Fibroblast of villous mesenchyme (primary cell): ENCODE results near the gene SMAP2. TPM values are rescaled to one million over a fixed set of nuclear protein-coding genes. Genes with fewer than 3 reads are reported as not detected.
"Not testable (repeated sequence)": the region's sequence is repeated elsewhere in the genome, so short reads cannot be mapped to it uniquely, and the experiment has no call there.

Source experiments
- DNase-seq: peaks from one replicate; pipeline ENCODE4 v3.0.0-alpha.2; 2010; ENCODE audit warnings: low read depth
- H3K4me3 ChIP-seq: 2 replicates; pipeline ENCODE4 v1.5.1; 2011; ENCODE audit warnings: low read depth, mild to moderate bottlenecking, low read length
- CTCF ChIP-seq: IDR thresholded peaks from 2 replicates; pipeline ENCODE4 v1.5.1; 2012; ENCODE audit warnings: low read depth, mild to moderate bottlenecking, low read length; ENCODE audit not compliant: insufficient read depth
- total RNA-seq: library from RNA; depleted of rRNA; stranded (reverse); fragments of >200 nt; gene quantifications from 2 replicates; pipeline ENCODE4 v1.2.3, GENCODE V29; 2012

SMAP2 gene
- 15.8 and 19.4 TPM in 2 replicates for total RNA-seq

DNA sequence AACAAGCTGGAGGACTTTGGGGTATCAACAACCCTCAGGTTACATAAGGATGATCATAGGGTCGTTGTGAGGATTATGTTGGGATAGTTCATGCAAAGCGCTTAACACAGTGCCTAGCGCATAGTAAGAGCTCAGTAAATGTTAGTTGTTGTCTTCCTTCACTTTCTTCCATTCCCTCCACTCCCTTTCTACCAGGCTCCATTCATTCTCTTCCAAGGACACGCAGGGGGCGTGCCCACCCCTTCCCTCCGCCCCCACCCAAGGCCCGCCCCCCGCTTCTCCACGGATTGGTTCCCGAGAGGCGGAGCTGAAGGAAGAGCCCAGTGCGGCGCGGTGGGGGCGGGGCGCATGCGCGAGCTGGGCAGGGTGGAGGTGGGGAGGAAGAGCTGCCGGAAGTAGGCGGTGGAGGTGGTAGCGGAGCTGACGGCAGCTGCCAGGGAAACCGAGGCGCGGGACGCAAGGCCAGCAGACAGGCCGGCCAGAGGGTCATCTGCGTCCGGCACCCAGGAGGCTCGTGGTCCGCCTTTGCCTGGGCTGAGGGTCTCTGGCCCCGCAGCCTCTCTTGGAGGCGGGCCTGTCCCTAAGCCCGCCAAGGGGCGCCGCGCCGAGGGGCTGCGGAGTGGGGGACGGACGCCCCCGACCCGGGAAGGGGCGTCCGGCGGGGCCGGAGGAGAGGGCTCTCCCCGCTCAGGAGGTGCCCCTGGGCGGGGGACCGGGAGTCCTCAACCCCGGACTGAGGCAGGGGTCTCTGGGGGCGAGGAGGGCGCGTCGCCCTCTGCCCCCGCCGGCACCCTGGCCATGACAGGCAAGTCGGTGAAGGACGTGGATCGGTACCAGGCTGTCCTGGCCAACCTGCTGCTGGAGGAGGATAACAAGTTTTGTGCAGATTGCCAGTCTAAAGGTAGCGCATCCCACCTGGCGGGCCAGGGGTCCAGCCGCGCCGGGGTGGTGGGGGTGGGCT lies at the start of gene SMAP2:
Gene SMAP2 (plus strand): TSS at position 405 of the 961 bp plus-strand sequence. CDS start 394 bp downstream, at position 799.
- DNase-seq: peak; percentile 97
- TF ChIP-seq CTCF: no peak

DNA sequence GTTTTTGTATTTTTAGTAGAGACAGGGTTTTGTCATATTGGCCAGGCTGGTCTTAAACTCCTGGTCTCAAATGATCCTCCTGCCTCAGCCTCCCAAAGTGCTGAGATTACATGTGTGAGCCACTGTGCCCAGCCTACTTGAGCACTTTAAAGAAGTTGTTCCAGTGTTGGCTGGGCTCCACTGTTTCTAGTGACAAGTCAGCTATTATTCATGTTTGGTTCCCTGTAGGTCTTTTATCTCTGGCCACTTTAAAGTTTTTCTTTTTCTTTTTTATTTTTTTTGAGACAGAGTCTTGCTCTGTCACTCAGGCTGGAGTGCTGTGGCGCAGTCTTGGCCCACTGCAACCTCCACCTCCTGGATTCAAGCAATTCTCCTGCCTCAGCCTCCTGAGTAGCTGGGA lies 42.1 kb upstream of the SMAP2 start:
- DNase-seq, H3K4me3 ChIP-seq: not testable (repeated sequence)

More for the DNA sequence above, at the start of gene SMAP2:
- H3K4me3 ChIP-seq: peak within 1 kb of the TSS; percentile 84

- no peak overlapping the region for H3K4me3 ChIP-seq
- no peak for DNase-seq
- no peak for TF ChIP-seq CTCF
Observed at GRCh38 chr1:40332695-40333094, 40.8 kb upstream of the SMAP2 start.

DNA sequence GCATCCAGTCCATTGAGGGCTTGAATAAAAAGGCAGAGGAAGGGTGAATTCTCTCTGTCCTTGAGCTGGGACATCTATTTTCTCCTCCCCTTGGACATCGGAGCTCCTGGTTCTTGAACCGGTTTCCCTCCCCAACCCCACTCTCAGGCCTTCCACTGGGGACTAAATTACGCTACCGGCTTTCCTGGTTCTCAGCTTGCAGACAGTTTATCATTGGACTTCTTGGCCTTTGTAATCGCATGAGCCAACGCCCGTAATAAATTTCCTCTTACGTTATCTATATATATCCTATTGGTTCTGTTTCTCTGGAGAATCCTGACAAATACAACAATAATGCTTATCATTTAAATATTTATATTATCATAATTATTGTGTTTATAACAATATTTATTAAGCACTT lies 36.1 kb upstream of the SMAP2 start:
- DNase-seq: no peak
- TF ChIP-seq CTCF: no peak
- no peak overlapping the region for H3K4me3 ChIP-seq

- peak; percentile 82 for DNase-seq
- H3K4me3 ChIP-seq: no peak overlapping the region
- peak; percentile 99 for TF ChIP-seq CTCF
Observed at GRCh38 chr1:40338745-40339419, 34.6 kb upstream of the SMAP2 start.

DNA sequence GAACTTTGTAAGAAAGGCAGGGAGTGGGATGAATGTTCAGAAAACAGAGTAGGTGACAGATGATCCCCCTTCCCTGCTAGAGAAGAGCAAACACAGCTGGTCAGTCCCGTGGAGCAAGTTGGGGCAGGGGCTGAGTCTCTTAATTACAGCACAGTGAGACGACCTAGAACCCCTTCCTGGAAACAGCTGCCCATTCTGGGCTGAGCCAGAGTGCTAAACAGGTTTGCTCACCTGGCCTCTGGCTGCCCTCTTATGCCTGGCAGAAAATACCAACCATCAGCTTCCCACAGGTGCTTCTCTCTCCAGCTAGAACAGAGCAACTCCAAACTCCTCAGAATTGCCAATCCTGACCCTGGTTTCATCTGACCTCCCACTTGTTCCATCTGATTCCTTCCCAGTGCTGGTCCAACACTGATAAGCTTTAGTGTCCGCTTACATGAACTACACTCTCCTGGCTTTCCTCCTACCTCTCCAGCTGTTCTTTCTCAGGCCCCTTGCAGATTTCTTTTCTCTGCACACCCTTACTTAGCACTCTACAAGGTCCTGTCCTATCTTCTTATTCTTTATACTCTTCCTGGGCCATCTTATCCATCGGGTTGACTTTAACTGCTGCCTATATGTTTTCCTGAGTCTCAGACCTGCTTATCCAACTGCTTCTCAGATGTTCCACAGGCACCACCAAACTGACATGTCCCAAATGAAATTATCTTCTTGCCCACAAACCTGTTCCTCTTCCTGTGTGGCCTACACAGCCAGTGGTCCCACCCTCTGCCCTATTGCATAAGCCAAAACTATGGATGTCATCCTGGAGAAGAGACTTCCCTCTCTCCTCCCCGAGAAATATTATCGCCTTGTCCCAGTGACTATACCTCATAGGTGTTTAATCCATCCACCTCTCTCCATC lies 33.9 kb upstream of the SMAP2 start:
- H3K4me3 ChIP-seq: no peak overlapping the region
- DNase-seq: no peak
- TF ChIP-seq CTCF: no peak
